ELF-1 (cell line): ENCODE measurements around the gene C1orf74.
"Not testable (repeated sequence)": the region's sequence is repeated elsewhere in the genome, so short reads cannot be mapped to it uniquely, and the experiment has no call there.

Experiments
- DNase-seq: peaks from one replicate; pipeline ENCODE4 v3.0.0-alpha.2; 2016; ENCODE audit warnings: low read depth, low spot score

The C1orf74 gene

GRCh38 chr1:209805875-209806760 is 21.8 kb upstream of the C1orf74 start, which contains the start of gene IRF6:
Gene IRF6, minus strand, starts transcription at chr1:209806142. Its CDS starts 4,729 bp downstream, at chr1:209801413.
- peak; percentile 96 for DNase-seq

- DNase-seq, result no peak
Observed at GRCh38 chr1:209805341-209805781, 21.0 kb upstream of the C1orf74 start.

GRCh38 chr1:209803568-209803967 is 19.2 kb upstream of the C1orf74 start:
- DNase-seq, result no peak

- DNase-seq, result no peak
Observed at GRCh38 chr1:209802780-209803152, 18.4 kb upstream of the C1orf74 start.

- no peak for DNase-seq
Observed at GRCh38 chr1:209802117-209802779, 17.9 kb upstream of the C1orf74 start.

- DNase-seq, result no peak
Observed at GRCh38 chr1:209800984-209801834, 16.9 kb upstream of the C1orf74 start.

- DNase-seq, result peak; percentile 23
Observed at GRCh38 chr1:209797978-209798639, 13.8 kb upstream of the C1orf74 start.

GRCh38 chr1:209793711-209794110 is 9.4 kb upstream of the C1orf74 start:
- not testable (repeated sequence) for DNase-seq

- DNase-seq, result no peak
Observed at GRCh38 chr1:209791920-209792319, 7.6 kb upstream of the C1orf74 start.

GRCh38 chr1:209790286-209791193 is 6.2 kb upstream of the C1orf74 start:
- no peak for DNase-seq

- no peak for DNase-seq
Observed at GRCh38 chr1:209789245-209789644, 4.9 kb upstream of the C1orf74 start.

GRCh38 chr1:209787551-209787950 is 3.2 kb upstream of the C1orf74 start:
- no peak for DNase-seq

- no peak for DNase-seq
Observed at GRCh38 chr1:209786146-209786545, 1.8 kb upstream of the C1orf74 start.

- no peak for DNase-seq
Observed at GRCh38 chr1:209785592-209785991, 1.2 kb upstream of the C1orf74 start.

- DNase-seq, result no peak
Observed at GRCh38 chr1:209783386-209783785, 973 bp downstream of the C1orf74 start.

GRCh38 chr1:209780268-209780667 is 4.1 kb downstream of the C1orf74 start:
- DNase-seq, result peak; percentile 58

- DNase-seq, result no peak
Observed at GRCh38 chr1:209778102-209778501, 6.3 kb downstream of the C1orf74 start.

- DNase-seq, result no peak
Observed at GRCh38 chr1:209777587-209777986, 6.8 kb downstream of the C1orf74 start.

- no peak for DNase-seq
Observed at GRCh38 chr1:209775678-209776077, 8.7 kb downstream of the C1orf74 start.

- DNase-seq, result no peak
Observed at GRCh38 chr1:209774592-209774991, 9.8 kb downstream of the C1orf74 start.
